Hematopoietic multipotent progenitor cell treated with erythropoietin and hydrocortisone succinate and interleukin-3 and kit ligand, for 8 days (in vitro differentiated cells): Measurements from ENCODE around the gene CSNK1D.
A peak's percentile ranks its signal among the peaks of the same experiment; 100 is the strongest.

ENCODE experiments used
- DNase-seq: peaks from one replicate; pipeline ENCODE4 v3.0.0-alpha.2; 2015

The CSNK1D gene

DNA sequence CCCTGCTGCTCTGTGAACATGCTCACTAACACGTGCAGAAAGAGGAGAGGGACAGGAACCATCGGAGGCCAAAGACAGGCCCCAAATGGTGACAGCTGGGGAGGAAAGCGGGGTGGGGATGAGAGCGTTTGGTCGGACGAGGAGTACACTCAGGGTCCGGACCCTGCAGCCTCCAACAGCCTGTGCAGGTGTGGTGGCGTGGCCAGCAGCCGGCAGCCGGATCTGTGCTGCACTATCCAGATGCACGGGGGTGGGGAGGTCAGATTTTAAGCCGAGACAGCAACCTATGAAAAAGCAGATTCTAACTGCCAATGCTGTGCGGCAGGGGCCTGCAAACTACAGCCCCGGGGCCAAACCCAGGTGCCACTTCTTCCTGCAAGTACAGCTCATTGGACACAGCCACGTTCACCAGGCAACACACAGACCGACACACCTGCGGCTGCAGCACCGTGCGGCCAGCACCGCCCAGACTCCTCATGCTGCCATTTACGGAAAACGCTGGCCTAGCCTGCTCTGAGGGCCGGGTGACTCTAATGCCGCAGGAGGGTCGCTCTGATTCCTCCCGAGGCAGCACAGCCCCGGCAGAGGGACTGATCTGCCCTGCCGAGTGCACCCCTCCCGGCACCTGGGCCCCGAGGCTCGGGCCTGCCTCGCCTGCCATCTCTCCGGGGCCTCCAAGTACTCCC is 23.5 kb downstream of the CSNK1D start:
- no peak for DNase-seq

GRCh38 chr17:82248815-82249674 is 24.5 kb downstream of the CSNK1D start:
- DNase-seq, result no peak

DNA sequence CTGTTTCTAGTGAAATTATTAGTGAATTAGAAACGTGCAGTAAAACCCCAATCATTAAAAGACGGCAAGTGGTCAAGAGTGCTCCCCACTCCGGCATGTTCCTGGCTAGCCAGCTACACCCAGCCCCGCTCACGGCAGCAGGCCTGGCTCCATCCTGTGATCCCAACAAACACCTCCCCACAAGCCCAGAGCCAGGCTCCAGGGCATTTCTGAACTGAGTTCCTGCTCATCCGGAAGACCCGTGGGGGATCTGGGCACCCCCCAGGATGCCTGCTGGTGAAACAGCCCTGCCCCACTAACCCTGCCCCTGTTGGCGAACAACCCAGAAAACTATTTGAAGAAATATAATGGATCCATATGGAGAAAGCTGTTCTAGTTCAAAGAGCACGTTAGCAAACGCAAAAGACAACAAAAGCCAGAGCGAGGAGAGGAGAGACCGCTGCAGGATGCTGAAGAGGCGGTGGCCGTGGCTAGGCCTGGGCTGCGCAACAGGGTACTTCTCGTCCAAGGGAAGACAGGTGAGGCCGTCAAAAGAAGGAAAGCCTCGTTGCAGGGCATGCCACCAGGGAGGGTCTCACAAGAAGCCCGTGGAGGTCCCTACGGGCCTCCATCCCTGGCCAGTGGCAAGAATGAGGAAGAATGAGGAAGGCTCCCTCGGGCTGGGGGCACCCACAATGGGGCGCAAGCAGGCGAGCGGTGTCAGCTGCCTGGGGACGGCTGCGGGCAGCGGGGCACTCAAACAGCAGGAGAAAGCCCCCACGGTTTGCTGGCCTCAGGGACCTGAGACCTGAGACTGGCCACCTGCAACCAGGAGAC is 25.4 kb downstream of the CSNK1D start:
- DNase-seq, result no peak

GRCh38 chr17:82247182-82247823 is 26.2 kb downstream of the CSNK1D start:
- no peak for DNase-seq

GRCh38 chr17:82246365-82247181 is 26.9 kb downstream of the CSNK1D start:
- DNase-seq, result no peak

DNA sequence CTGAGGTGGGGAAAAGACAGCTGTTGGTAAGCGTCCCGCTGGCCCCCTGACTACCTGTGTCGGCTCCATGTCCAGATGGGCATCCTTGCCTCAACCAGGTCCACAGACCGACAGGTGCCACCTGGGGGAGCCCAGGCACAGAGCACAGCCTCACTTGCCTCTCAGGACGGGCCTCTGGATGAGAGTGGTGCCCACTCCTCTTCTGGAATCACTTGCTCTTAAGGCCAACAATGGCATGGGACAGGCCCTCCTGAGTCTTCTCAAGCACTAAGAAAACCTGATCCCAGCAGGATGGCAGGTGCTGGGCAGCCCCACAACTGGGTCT is 27.5 kb downstream of the CSNK1D start:
- no peak for DNase-seq

- no peak for DNase-seq
These were observed 28.1 kb downstream of the CSNK1D start for GRCh38 chr17:82245134-82246039.

DNA sequence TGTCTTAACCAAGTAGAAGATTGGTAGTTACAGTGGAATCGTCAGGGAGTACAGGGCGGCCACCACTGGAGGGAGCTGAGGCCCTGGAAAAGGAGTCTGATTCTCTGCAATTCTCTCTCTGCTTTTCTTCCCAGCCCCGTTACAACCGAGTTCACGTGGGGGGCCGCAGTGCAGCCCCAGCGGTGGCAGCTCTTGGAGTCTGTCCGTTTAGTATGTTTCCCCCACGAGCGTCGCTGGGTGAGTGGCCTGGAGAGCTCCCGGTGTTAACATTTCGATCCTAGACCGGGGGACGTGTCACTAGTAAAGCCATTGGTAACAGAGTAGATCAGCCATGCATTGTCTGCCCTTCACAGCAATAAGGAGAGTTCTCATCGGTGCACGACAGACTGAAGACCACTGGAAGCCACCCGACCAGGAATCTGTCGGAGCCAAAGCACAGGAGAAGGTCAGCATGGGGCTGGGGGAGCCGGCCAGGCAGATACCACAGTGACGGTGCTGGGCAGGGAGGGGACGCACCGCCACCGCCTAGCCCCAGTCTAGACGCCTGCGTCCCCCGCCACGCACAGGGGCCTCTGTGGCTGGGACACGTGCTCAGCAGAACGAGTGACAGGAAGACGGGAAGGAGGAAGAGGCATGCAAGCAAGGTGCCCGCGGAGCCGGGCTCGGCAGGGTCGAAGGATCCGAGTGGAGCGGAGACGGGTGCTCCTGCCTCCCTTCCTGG is 28.9 kb downstream of the CSNK1D start:
- DNase-seq, result peak; percentile 21

- no peak for DNase-seq
These were observed 29.7 kb downstream of the CSNK1D start for GRCh38 chr17:82243648-82244412.

- DNase-seq, result no peak
These were observed 30.4 kb downstream of the CSNK1D start for GRCh38 chr17:82242977-82243647.

GRCh38 chr17:82242698-82242976 is 30.9 kb downstream of the CSNK1D start:
- no peak for DNase-seq

DNA sequence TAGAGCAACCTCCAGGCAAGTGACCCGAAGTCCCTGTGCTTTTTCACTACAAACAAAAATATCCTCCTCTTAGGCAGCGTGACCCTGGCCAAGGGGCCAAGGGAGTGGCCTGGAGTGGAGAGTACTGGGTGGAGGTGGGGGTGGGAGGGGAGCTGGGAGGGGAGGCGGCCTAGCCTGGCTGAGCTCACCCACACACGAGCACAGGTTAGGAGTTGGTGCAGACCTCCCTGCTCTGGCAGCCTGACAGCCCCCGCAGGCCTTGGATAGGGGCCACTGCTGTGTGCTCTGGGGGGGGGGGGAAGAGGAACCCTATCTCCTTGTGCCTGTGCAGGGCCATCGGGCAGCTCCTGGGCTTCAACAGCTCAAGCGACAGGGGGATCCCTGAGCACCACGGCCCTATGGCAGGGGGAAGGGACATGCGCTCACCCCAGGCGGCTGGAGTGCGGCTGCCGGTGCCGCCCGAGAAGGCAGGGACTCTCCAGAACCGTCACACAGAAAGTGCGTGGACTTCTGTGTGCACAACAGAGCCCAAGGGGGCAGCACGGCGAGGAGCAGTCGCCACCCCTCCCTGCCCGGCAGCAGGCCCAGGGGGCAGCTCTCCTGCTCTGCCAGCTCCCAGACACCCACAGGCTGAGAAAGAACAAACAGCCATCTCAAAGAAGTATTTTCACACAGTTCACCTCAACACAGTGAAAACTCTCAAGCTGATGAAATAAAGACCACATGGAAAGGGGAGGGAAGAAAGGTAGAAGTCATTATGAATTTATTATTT is 31.4 kb downstream of the CSNK1D start:
- peak; percentile 82 for DNase-seq

- DNase-seq, result no peak
These were observed 32.1 kb downstream of the CSNK1D start for GRCh38 chr17:82241183-82241925.

- no peak for DNase-seq
These were observed 32.9 kb downstream of the CSNK1D start for GRCh38 chr17:82240506-82241182.

DNA sequence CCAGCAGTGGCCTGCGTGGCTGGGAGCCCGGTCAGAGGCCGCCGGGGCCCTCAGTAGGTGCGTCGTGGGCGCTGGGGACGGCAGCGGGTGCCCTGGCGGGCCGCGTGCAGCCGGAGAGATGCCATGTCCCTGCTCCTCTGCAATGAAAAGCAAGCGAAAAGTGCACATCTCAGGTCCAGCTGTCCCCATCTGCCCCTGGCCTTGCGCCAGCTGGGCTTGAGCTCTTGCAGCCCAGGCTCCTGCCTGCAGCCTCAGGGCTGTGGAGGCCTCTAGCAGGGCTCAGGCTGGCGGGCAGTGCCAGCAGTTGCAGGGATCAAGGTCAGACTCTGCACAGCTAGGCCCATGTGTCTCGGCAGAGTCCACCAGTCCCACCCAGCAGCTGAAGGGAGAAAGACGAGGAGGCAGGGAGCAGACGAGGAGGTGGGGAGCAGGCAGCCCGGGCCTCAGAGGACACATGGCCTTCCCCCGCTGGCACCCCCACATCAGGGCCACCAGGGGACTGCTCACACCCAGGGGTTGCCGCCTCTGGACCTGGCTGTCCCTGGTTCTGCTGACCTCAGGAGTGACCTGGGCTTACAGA is 33.5 kb downstream of the CSNK1D start:
- DNase-seq, result no peak

DNA sequence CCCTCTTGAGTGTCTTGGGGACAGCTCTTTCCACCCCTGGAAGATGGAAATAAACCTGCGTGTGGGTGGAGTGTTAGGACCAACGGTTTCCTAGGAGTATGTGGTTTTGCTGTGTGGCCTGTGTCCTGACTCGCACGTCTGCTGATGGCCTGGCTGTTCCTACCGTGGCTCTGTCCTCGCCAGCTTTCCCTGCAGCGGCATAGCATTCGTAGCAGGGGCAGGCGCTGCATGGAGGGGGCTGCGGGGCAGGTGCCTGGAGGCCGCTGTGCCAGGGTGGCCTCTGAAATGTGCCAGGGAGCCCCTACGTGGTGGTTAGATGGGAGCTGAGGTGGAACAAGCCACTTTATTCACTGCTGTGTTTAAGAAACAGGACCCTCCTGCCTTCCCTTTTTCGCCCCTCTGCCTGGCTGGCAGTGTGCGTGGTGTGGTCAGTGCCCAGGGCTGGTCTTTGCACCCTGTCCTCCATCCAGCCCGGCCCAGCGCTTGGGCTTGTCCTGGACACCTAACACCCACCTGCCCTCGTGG is 34.0 kb downstream of the CSNK1D start:
- DNase-seq, result peak; percentile 8
